Transverse colon (tissue), 3 donors: ENCODE data around the gene TEAD4.

Experiments used
- EP300 ChIP-seq: sonication (generic); formaldehyde crosslinking; IDR thresholded peaks from one replicate; pipeline ENCODE4 v1.6.1; 2017; ENCODE audit warnings: antibody characterized with exemption, low read depth
- POLR2A ChIP-seq: fragments of 450-650 bp; IDR thresholded peaks from one replicate; pipeline ENCODE4 v1.6.1; 2016; ENCODE audit warnings: antibody characterized with exemption, mild to moderate bottlenecking, moderate library complexity
- TF ChIP-seq, protein P1 (sequence below), 5 experiments: fragments of 200-600 bp in 3 of 5; fragments of 450-650 bp in 2 of 5; sonication (generic) in 3 of 5; IDR thresholded peaks; 1 replicate in 2 of 5; 2 replicates in 3 of 5; pipeline ENCODE4 v1.5.1; 2016 to 2017; ENCODE audit warnings: antibody characterized with exemption in 5 of 5, inconsistent platforms in 3 of 5, mild to moderate bottlenecking in 2 of 5, moderate library complexity in 1 of 5

- TF ChIP-seq, protein P1, sequence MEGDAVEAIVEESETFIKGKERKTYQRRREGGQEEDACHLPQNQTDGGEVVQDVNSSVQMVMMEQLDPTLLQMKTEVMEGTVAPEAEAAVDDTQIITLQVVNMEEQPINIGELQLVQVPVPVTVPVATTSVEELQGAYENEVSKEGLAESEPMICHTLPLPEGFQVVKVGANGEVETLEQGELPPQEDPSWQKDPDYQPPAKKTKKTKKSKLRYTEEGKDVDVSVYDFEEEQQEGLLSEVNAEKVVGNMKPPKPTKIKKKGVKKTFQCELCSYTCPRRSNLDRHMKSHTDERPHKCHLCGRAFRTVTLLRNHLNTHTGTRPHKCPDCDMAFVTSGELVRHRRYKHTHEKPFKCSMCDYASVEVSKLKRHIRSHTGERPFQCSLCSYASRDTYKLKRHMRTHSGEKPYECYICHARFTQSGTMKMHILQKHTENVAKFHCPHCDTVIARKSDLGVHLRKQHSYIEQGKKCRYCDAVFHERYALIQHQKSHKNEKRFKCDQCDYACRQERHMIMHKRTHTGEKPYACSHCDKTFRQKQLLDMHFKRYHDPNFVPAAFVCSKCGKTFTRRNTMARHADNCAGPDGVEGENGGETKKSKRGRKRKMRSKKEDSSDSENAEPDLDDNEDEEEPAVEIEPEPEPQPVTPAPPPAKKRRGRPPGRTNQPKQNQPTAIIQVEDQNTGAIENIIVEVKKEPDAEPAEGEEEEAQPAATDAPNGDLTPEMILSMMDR (IDR thresholded peaks at IDR 0.05) = no peak
- TF ChIP-seq POLR2A = no peak
- TF ChIP-seq EP300 = no peak
Observed at GRCh38 chr12:3020399-3020798, 61.2 kb downstream of the TEAD4 start.
